H4 (cell line): ENCODE data around the gene HOXD11. TPM values are rescaled to one million over a fixed set of nuclear protein-coding genes. Genes with fewer than 3 reads are reported as not detected.

Experiments
- DNase-seq: peaks from one replicate; pipeline ENCODE4 v3.0.0-alpha.2; 2015; ENCODE audit warnings: low spot score
- total RNA-seq: library from RNA; depleted of rRNA; stranded (reverse); fragments of >200 nt; shearing (Covaris generic); gene quantifications from 2 replicates; pipeline ENCODE4 v1.2.3, GENCODE V29; 2014; rRNA removed

Gene HOXD11
- total RNA-seq: not detected in 2 replicates

DNA sequence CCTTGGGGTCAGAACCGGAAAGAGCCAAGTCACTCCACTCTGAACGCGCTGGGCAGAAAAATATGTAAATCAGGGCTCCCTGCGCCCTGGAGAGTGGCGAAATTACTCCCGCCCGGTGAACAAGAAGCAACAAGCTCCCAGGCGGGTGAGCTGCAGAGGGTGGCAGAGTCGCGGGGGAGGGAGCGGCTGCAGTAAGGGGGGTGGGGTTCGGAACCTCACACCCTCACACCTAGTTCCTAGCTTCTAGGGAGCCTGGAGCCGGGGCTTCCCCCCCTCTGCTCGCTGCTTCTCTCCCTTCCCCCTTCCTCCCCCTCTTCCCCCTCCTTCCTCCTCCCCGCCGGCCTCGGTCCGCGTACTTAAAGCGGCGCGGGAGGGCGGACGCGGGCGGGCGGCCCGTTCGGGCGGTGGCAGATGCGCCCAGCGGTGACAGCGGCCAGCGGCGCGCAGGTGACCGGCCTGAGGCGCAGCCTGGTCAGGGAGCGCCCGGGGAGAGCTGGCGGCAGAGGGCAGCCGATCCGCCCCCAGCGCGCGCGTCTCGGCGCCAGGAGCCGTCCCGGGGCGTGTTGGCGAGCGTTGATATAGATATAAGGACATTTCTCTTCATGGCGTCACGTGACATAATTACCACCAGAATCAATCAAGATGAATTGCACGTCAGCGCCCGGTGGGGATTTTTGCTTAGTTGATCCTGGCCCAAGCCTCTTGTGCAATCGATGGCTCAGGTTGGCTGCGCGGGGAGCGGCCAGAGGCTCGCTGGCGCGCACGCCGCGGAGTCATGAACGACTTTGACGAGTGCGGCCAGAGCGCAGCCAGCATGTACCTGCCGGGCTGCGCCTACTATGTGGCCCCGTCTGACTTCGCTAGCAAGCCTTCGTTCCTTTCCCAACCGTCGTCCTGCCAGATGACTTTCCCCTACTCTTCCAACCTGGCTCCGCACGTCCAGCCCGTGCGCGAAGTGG lies at the start of gene HOXD11:
Gene HOXD11 (plus strand): TSS at position 700 of the 959 bp plus-strand sequence. CDS start 76 bp downstream, at position 776.
- DNase-seq: no peak

DNA sequence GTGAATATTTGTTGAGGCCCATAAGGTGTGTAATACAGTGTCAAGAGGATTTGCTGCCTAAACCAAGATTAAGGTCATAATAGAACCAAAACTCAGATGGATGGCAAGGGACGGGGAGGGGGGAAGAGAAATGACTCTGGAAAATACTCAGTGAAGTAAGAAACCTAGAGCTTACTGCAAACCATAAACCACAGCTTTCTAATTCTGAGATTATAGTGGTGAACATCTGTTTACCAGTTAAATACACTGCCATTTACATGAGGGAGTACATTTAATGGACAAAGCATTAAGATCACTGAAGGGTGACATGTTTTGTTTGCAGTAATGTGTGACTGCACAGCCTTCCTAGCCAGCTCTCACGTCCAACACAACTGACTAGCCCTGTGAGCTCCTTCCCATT lies 43.1 kb upstream of the HOXD11 start:
- DNase-seq: peak; percentile 34

DNA sequence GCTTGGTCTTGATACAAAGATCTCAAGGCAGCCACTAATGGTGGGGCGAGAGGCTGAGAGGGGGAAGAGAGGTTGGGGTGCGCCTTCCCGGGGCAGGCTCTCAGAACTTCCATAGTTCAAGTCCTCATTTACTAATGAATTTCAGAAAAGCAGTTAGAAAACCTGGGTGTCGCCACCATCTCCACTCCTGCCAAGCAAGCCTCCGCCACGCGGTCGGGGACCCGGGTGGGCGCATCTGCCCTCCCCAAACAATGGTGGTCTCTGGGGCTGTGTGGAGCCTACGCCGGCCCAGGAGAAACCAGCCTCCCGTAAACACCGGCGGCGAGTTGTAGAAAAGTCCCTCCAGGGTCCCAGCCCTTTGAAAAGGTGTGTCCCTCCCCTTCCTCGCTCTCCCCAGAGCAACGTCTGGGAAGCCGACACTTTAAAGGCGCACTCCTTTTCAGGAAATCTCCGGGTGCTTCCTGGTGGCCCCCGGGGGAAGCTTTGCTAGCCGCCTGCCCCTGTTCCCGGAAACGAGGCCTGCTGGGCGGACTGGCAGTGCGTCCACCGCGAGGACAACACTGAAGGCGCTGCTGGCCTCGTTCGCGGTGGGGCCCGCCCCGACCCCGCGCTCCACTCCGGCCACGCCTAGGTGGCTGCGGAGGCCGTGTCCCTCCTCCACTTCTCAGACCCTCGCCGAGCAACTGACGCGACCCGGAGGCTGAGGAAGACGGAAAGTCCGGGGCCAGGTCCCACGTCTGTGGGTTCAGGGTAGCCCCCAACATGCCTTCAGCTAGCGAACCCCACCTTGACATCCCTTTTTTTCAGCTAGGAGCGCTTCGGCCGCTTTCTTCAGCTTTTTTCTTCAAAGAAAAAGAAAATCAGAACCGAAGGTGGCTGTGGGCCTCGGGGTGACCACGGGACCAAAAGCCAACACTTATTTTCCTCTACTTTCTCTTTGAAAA lies 40.2 kb upstream of the HOXD11 start:
- no peak for DNase-seq

DNA sequence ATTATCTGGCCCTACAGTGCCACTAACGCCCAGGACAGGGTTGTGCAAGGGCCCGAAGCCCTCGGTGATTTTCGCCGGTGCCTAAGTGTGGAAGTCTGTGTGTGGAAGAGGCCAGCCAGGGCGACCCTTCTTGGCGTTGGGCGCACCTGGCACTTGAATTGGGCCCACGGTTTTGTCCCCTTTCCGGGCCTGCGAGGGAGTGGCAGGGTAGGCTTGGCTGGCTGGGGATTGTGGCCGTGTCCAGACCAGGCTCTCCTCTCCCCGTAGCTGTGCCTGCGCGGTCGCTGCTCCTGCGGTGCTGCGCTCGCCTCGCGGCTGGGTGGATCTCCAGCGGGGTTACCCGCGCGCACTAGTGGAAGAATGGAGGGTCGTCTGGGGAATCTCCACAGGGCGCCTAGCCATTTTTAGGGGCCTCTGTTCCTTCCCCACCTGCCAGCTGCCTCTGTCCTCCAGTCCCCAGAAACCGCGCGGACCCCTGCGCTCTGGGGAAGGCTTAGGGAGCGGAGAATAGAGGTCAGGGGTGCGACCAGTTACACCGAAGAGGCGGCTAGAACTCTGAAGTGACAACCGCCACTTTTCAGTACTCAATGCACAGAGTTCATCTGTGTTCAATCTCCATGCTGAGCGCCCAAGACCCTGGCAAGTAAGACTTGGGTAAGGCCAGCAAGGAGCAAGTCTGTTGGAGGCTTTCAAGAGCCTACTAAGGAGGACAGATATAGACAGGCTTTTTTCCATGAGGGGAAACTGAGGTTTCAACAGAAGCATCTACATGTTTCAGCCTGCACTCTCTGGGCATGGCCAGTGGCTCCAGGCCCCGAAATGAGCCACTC lies 39.3 kb upstream of the HOXD11 start:
- DNase-seq: no peak

DNA sequence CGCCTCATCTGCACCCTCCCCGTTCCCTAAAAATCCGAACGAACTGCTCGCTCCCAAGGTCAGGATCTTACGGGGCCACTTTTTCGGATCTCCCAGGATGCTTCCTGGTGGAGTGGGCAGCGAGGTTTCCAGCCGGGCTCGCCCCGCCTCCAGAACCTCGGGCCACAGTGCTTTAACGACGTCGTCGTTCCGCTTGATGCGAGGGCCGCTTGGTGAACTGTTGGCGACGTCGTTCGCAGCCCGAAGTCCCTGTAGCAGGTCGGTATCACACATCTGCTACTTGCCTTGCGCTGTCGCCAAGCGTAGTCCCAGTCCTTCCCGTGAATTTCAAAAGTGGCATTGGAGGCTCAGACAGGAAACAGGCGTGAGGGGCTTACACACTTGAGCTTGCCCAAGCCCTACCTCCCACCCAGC lies 38.7 kb upstream of the HOXD11 start:
- no peak for DNase-seq

DNA sequence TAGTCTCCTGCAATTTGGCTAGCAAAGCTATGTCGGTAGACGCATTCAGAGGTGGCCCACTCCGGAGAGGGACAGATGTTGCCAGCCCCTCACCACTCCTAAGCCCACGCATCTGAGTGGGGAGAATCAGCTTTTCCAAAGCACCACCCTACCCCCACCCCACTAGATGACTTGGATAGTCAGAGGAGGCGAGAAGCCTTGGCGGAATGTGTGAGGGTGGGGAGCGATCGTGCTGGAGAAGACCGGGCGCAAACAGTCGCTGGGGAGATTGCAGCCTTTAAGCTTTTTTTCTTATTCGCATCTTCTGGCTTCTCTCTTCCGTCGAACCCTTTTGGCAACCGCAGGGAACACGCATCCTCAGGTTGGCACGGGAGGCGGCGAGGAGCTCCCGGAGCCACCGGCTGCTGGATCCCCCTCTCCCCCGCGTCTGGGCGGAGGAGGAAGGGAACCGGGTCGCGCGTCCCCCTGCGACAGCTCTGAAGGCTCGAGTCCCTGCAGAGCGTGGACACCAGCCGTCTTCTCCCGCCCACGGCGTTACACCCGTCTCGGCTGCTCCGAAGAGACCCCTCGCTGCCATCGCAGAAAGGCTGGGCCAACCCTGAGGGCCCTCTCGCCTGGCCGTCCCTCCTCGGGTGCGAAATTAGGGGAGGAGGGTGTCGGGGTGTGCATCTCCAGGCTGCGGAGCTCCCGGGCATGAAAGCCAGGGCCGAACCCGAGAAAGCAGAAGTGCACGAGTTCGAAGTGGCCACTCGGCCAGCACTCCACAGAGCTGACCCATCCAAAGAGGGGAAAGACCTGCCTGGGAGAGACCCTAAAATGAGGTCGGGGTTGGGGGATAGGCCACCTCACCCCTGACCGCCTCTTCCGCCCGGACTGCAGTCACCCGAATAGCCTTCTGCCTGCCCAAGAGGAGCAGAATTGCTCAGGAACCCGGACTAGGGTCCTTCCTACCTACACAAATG lies 35.5 kb upstream of the HOXD11 start:
- no peak for DNase-seq

DNA sequence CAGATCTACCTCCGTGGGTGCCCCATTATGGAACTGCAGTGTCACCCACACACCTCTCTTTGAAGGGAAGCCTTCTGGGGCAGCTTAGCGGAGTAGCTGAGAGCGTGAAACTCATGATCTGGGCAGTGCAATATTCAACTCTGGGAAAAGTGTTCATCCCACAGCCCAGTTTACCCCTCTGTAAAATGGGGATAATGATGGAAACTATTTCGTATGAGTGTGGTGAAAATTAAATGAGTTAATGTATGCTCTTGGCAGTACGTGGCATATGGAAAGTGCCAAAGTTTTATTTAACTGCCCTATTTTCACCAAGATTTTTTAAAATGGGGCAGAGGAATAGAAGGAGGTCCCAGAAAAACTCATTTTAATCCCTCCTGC lies 34.8 kb upstream of the HOXD11 start:
- DNase-seq: no peak

DNA sequence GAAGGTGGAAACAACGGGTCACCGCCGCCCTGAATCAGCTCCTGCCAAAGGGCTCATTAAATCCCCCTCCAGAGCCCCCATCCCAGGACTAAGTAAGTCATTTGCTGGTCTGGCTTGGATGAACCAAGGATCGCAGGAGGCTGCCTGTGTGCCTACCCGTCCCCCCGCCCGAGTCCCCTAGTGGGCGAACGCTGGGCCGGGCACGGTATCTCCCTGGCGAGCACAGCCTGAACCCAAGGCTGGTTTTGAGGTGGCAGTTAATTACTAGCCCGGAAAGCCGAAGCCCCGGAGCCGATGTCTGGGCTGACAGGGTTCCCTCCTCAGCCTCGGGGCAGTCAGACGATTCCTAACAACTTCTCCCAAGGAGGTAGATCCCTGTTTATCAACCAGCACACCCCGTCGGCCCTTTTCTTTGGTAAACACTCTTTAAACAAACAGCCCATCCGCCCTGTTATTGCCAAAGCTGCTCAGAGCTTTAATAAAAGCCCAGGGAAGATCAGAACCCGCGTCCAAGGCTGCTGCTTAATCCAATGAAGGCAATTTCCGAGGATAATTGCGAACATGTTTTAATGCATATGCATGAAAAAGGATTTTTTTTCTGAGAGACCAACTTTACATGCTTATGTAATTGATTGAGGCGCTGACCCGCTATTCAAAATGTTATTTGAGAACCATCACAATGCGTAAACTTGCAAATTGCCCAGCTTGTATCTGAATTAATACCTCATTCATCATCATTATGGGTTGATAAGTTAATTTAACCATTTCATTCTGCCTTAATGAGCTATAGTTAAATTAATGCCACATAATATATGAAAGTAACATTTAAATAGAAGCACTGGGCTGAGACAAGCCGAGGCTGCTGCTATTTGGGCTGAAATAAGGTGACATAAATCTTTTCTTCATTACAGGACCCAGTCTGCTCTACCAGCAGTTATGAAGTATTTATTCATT lies 33.9 kb upstream of the HOXD11 start:
- no peak for DNase-seq

DNA sequence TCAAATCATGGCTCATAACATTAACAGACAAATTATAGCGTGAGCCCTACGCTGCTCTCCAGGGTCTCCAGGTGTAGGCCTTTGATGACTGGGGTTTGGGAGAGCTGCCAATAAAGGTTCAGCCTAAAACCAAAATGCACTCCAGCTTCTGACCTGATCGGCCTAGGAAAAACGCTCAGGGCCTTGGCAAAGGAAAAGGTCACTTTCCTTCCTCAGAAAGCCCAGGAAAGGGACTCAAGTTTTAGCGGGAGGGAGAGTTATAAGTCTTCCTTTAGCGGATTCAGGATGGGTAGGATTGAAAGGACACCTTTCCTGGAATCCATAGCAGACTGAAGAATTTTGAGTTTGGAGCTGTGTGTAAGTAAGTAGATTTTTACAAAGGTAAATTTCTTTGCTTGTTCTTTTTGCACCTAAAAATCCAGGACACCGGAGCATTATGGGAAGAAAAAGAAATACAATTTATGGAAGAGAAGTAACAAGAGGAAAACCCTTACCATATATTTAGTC lies 32.1 kb upstream of the HOXD11 start:
- no peak for DNase-seq

DNA sequence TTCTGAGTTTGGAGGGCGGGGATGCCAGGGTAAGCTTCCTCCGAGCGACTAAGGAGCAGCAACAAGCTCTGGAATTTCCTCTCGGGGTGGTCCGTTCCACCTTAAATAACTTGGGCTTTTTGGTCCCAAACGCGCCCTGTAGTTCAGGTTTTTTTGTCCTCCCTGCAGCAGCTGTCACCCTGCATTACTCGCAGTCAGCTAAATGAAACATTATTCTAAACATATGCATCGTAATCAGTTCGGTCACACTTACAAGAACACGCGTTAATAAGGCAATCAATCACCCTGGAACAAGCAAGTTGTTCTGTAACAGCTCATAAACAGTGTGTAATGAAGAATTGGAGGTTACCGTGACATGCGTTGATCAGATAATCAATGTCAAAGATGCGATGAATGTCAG lies 31.6 kb upstream of the HOXD11 start:
- no peak for DNase-seq

DNA sequence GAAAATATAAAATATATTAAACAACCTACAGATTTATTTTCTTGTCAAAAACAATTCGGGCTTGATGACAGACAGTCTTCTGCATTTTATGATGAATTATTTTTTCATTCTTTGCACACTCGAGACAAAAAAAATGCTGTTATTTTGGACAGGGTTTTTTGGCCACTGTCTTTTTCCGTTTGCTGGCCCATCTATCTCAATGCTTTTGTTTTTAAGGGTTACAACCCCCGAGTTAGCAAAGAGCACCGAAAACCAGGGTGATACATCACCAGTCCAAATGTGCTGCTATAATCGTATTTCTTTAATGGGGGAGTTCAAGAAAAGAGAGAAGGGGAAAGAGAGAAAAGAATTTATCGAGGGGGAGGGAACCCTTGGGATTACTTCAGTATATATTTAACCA lies 31.0 kb upstream of the HOXD11 start:
- DNase-seq: no peak

DNA sequence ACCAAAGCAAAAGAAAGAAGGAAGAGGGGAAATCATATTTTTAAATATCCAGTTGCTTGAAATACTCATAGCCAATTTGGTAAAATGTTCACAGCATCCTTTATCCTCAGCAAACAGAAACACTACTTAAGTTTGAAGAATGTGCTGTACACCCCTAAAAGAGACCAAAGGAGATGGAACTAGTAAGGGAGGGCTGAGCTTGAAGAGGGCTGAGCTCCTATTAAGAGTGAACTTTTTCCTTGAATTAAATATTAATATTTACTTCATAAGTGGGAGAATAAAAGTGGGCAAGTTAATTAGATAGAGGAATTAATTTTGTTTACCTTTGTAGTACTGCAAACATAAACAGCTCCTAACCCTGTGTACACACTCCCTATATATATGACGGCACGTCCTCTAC lies 30.3 kb upstream of the HOXD11 start:
- DNase-seq: no peak

DNA sequence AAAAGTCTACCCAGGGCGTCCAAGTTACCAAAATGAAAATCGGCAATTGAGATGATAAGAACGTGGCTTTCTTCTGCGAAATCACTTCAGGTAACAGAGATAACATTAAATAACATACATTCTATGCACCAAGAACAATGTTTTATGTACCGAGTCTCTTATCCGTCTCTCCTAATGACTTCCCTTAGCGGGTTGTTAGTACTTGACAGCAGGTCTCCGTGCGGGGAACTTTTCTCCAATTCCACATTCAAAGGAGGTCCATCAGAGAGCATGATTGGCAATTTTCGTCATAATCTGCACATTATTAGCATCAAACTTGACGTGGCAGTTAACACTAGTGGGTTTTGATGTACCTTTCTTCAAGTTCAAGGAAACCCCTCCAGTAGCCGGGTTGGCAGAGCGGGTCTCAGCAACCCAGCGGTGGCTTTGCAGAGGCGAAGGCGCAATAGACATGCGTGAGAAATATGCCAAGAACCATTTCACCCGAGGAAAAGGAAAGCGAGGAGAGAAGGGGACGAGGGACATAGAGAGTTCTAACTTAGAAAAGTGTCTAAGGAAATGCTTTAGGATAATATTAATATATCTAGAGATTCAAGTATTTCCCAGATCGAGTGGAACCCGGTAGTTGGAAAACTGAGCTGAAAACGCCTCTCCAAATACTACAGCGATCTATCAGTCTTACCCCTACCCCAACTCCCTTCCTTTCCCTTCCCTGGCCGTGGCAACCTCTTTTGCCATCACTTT lies 28.4 kb upstream of the HOXD11 start:
- no peak for DNase-seq

DNA sequence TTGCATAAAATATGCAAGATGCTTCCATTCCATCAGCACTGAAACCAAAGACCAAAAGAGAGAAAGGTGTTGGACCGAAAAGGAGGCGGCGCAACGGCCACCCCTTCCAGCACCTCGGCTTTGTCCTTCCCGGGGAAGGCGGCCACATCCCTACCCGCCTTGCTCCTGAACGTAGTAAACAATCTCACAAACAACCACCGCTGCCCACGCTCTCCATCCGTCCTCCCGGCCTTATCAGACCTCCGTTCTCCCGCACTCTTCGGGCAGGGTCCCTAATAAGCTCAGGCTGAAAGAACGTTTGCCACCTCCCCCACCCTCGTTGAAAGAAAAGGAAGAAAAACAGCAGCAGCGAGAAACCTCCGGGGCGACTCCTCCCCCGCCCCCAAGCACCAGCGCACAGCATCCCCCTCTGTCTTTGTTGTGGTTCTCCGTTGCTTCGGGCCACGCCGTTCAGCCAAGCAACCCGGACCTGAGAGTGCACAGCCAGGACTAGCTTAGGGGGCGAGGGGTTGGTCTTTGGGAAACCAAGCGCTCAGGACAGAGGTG lies 27.7 kb upstream of the HOXD11 start:
- no peak for DNase-seq

DNA sequence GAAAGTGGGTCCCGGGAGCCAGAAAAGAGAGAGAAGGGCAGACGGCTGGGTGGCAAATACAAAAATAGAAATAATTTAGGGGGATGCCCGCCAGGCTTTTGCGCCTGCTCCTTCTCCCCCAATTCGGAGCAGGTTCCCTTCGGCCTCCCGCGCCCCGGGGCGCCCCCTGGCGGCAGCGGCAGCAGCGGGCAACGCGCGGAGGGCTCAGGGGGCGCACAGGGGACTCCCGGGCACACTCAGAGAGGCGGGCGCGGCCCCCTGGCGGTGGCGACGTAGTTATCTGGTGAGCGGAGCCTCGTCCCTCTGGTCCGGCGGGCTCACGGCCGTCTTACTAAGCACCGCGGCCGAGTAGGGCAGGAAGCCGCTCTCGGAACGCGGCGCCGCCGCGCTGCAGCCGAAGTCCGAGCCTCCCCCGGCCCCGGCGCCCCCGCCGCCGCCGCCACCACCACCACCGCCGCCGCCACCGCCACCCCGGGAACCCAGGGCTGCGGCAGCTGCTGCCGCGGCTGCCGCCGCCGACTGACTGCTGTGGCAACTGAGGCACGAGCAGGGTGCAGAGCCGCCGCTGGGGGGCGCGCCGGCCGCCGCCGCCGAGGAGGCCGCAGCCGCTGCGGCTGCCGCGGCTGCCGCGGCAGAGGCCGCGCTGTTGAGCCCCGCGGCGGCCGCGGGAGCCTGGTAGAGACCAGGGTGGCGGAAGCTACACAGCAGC lies 27.1 kb upstream of the HOXD11 start:
- DNase-seq: peak; percentile 70

DNA sequence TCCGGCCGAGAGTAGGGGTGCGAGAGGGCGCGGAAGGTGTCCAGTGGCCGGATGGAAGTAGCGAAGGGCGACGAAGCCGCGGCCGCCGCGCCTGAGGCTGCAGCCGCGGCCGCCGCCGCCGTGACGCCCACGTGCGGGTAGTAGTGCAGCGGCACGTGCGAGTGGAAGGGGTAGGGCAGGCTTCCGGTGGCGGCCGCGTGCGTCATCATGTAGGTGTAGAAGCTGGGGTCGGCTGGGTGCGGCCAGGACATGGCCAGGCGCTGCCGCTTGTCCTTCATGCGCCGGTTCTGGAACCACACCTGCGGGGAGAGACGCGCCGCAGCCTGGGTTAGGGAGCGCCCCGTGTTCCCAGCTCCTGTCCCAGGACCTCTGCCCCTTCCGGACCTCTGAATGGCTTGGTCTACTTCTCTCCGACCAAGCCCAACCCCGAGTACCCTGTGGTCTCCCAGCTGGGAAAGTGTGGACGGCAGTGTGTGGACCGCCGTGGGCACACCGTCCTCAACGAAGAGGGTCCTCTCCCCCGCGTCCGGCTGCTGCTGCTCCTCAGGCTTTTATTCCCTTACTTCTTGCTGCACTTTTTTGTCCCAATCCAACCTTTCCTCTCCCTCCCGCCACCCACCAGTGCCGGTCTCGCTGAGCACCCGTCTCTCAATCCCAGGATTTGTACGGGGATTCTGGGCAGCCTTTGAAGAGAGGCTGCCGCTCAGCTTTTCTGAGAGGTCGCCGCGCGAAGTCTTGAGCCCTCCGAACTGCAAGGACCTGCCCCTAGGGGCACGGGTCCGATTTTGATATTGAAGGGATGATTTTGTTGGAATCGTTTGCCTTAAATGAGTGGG lies 26.3 kb upstream of the HOXD11 start:
- peak; percentile 37 for DNase-seq
